Placental pericyte (primary cell): ENCODE results near the gene HNRNPA0. TPM values are rescaled to one million over a fixed set of nuclear protein-coding genes. Genes with fewer than 3 reads are reported as not detected.

Experiments
- total RNA-seq: library from RNA; depleted of rRNA; stranded (reverse); fragments of >200 nt; gene quantifications from 2 replicates; pipeline ENCODE4 v1.2.3, GENCODE V29; 2012

Gene HNRNPA0
- 13.7 and 16.2 TPM in 2 replicates for total RNA-seq

DNA sequence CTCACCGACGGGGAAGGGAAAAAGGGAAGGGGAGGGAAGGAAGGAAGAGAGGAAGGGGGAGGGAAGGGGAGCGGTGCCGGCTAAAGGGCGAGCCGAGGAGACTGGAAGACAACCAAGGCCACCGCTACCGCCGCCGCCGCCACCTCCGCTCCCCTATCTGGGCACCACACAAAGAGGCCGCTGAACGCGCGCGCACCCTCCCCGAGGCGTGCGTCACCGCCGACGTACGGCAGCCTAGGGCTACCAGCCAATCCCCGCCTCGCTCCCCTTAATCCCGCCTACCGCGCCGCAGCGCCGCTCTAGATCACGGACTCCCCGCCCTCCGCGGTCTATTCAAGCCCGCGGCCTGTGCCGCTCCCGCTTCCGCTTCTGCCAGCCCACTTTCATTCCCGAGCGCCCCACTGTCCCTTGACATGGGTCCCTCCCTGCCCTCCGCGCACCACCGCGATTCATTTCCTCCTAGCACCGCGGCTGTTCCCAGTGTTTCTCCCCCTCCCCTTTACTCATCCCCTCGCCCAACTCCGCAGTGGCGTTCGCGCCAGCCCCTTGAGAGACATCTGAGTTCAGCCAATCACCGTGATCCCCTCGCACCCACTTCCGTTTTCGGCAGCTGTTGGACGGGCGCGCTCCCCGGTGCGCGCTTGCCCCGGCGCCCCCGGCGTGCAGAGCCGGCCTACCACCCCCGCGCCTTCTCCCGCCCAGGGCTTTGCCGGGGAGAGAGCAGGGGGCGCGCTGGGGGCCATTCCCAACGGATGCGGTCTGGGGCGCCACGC is at the start of gene HNRNPA0:
HNRNPA0 (minus strand) TSS at position 176 of the 773 bp plus-strand sequence. CDS start 297 bp downstream, outside the sequence.

DNA sequence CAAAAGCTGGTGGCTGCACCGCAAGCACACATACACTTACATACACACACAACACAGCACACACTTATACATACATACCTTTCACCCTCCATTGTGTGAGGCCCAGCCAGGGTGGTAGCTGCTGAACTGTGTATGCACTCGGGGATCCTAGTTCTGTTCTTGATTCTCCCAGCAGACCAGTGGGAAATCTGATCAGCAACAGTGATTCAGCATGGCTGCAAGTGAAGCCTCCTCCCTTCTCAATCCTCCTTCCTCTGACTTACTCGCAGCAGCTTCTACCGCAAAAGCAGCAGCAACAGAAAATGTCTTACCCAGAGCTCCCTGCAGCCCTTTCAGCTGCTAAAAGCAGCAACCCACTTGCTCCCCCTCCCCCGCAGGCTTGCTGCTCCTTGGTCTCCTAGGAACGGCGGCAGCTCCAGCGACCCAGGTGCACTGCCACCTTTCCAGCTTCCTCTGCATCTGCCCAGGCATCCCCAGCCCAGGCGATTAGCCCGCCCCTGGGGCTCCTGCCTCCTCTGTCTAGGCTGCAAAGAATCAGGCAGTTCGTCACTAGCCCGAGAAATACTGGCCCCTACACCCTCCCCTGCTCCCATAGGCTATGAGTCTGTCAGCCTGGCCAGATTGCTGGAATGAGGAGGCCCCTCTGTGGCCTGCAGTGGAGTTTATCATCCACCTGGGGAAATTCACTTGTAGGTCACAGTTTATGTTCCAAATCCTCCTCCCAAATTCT is 18.4 kb downstream of the HNRNPA0 start, which contains the start of gene KLHL3:
KLHL3 (minus strand) TSS at position 535 of the 730 bp plus-strand sequence; CDS start at position 92, 443 bp downstream.

Other genes with a start within 250 kb of the HNRNPA0 start
- 2.7 and 2.8 TPM in 2 replicates for gene KLHL3, start 18.3 kb downstream of the HNRNPA0 start, total RNA-seq
- not detected in 2 replicates for gene MYOT, start 113.5 kb upstream of the HNRNPA0 start, total RNA-seq
- not detected in 2 replicates for gene PKD2L2, start 135.1 kb upstream of the HNRNPA0 start, total RNA-seq